GM19395 (cell line): ENCODE results near the gene MEA1.

Experiments
- ATAC-seq: cut with Tn5 transposase; IDR thresholded peaks from one replicate; pipeline ENCODE4 v1.9.1; 2021; ENCODE audit warnings: mild to moderate bottlenecking, moderate library complexity; ENCODE audit not compliant: unreplicated experiment

MEA1 gene

GRCh38 chr6:43040542-43041257 lies 27.0 kb upstream of the MEA1 start:
- no peak for ATAC-seq

- no peak for ATAC-seq
These were observed 25.0 kb upstream of the MEA1 start for GRCh38 chr6:43038727-43039126.

DNA sequence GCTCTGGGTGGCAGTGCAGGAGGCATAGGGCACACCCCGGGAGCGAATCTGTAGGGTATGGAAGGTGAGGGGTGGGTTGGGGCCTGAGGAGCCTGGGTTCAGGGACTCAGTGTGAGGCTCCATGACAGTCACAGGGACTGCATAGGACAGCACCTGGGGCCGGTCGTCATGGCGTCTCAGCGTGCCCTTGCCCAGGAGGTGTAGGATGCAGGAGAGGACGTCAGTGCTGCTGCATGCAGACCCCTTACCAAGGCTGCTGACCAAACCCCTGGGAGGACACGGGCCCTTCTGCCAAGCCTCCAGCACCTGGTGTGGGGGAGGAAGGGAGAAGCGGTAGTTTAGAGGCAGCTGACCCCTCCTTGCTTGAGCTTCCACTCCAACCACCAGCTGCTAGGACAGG lies 24.0 kb upstream of the MEA1 start:
- no peak for ATAC-seq

DNA sequence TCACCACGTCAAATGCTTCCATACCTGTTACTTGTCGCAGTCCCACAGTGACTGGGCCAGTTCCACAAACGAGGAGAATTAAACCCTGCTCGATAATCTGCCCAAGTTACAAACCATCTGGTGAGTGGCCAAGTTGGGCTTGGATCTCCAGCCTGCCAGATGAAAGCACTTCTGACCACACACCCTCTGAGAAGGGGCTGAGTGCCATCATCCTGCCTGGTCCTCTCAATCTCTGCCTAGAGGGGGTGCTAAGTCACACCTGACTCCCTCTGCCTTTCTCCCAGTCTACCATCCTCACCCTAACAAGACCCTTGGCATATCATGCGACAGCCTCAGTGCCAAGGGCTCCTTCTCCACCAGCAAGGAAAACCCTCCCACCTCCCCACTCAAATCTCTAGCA lies 23.5 kb upstream of the MEA1 start:
- no peak for ATAC-seq

GRCh38 chr6:43036712-43037111 lies 23.0 kb upstream of the MEA1 start:
- ATAC-seq = no peak

GRCh38 chr6:43035495-43036194 lies 21.9 kb upstream of the MEA1 start:
- no peak for ATAC-seq

DNA sequence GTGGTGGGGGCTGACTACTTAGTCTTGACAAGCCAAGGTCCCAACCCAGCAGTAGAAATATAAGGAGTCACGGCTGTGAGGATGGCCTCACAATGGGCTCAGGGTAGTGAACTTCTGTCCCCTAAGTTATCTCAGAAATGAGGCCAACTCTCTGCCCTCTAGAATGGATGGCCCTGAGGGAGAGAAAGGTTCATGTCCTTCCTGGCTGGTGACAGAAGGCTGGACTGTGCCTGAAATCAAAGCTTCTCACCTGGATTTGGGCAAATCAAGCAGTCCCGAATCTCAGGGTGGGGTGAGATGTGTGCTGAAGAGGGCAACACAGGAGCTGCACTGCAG lies 20.4 kb upstream of the MEA1 start:
- no peak for ATAC-seq

DNA sequence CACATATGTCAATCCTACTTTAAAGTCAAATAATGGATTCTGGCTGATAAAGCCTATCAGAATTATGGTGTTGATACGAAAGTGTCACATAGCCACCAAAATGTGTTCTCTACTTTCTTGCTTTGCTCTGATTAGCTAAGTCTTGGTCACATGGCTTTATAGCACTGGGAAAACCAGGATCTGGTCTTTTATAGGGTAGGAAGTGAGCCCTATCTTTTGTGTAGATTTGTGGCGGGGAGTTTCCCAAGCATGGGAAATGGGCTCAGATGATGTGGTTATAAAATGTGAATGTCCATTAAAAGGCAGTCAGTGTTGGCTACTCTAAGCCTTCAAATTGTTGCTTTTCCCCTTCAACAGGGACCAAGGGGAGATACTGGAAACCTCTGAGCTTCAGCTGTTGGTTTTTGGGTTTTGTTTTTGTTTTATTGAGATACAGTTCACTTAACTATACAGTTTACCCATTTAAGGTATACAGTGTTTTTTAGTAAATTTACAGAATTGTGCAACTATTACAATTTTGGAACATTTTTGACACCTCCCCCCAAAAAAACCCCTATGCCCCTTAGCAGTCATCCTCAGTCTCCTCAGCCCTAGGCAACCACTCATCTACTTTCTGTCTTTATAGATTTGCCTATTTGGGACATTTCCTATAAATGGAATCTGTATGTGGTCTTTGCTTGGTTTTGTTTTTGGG lies 19.9 kb upstream of the MEA1 start:
- ATAC-seq = no peak

GRCh38 chr6:43032326-43032725 lies 18.6 kb upstream of the MEA1 start:
- ATAC-seq = no peak

- no peak for ATAC-seq
These were observed 15.4 kb upstream of the MEA1 start for GRCh38 chr6:43029120-43029519.

DNA sequence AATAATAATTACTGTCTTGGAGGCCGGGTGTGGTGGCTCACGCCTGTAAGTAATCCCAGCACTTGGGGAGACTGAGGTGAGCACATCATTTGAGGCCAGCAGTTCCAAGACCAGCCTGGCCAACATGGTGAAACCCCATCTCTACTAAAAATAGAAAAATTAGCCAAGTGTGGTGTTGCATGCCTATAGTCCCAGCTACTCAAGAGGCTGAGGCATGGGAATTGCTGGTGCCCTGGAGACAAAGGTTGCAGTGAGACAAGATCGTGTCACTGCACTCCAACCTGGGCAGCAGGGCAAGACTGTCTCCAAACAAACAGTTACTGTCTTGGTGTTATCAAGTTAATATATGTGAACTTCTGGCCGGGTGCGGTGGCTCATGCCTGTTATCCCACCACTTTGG lies 12.6 kb upstream of the MEA1 start:
- ATAC-seq = no peak

GRCh38 chr6:43024436-43024835 lies 10.7 kb upstream of the MEA1 start:
- ATAC-seq = no peak

- peak; percentile 82 for ATAC-seq
These were observed 7.7 kb upstream of the MEA1 start, which contains the start of gene RRP36 for GRCh38 chr6:43021270-43022047. Gene RRP36 (plus strand): TSS chr6:43021623. CDS start chr6:43021655, 32 bp downstream.

GRCh38 chr6:43020847-43021246 lies 7.1 kb upstream of the MEA1 start:
- no peak for ATAC-seq

DNA sequence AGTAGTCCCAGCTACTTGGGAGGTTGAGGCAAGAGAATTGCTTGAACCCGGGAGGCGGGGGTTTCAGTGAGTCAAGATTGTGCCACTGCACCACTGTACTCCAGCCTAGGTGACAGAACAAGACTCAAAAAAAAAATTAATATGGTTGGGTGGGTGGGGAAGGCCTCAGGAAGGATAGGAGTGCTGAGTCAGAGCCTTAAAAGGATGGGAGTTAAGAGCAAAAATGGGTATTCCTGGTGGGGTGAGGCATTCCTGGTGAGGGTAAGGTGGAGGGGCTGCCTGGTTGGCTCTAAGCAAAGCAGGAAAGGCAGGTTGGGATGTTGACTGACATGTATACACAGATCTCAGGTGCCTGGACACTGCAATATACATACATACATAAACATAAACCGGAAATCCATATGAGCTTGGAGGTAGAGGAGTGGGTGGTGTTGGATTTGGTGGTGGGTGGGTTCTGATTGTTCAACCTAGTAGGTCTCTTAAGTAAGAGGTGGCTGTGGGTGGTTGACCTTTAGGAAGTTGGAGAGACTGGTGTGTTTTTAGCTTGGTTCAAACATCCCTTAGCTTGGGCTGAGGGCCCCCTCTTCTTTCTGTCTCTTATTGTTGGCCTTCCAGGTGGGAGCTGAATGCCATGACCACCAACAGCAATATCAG lies 6.4 kb upstream of the MEA1 start:
- ATAC-seq = no peak

- no peak for ATAC-seq
These were observed 5.4 kb upstream of the MEA1 start for GRCh38 chr6:43019152-43019551.

DNA sequence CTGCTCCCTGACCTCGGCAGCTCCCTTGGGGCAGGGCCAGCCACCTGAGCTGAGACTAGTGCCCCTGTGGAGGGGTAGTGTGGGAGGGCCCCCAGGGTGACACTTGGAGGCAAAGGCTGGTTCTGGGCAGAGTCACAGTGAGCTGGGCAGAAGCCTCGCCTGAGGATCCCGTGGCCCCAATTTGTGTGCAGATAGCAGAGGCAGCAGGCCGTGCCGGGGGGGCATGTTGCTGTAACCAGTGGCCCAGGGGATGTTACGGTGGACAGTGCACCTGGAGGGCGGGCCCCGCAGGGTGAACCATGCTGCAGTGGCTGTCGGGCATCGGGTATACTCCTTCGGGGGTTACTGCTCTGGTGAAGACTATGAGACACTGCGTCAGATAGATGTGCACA lies 3.2 kb upstream of the MEA1 start:
- ATAC-seq = no peak

DNA sequence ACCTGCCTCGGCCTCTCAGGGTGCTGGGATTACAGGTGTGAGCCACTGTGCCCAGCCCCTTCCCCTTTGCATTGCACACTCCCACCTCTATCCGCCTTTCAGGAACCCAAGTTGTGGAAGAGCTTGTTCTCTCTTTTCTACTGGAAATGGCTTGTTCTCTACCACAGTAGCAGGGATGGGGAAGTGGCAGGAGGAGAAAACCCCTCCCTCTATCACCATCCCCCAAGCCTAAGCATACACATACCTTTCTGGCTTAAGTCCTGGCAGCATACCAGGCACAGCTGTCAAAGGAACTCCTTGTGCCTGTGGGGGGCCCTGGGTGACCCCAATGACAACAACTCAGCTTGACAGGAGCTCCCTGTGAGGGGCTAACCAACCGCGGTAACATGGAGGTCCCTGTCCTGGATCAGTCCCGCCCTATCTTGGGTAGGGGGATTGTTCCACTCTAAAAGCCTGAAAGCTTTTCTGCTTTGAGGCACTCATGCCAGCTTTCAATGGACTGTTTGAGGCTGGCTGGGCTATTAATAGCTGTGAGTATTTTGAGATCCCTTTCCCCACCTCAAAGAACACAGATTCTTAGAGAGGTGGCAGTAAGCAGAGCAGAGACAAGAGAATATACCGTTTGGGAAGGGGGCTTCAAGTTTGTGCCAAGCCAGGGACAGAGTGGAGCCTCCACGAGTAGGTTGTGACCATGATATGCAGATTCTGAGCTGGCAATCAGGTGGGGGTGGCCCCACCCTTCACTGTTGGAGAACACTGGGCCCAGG lies 2.6 kb upstream of the MEA1 start:
- ATAC-seq = no peak

GRCh38 chr6:43014434-43014909 lies 726 bp upstream of the MEA1 start:
- no peak for ATAC-seq
